IMR-90 (cell line): ENCODE measurements around the gene CEP63. TPM values are rescaled to one million over a fixed set of nuclear protein-coding genes. Genes with fewer than 3 reads are reported as not detected.

ENCODE experiments used
- ATAC-seq: fragments of 200-7000 bp; cut with Tn5 transposase; 2 replicates; pipeline ENCODE4 v1.9.1; 2020; ENCODE audit warnings: low read depth, mild to moderate bottlenecking, moderate library complexity
- BruUV-seq: library from RNA; stranded (reverse); fragments of 400-500 nt; replicated peaks from 2 replicates; lab custom pipeline; 2021; lab: Mats Ljungman, UMichigan
- CTCF ChIA-PET: fragments of 300-600 bp; formaldehyde crosslinking; extraction: SDS; loops from one replicate; lab custom pipeline; 2021; ENCODE audit warnings: antibody characterized with exemption; lab: Yijun Ruan, JAX
- POLR2A ChIA-PET: fragments of 300-600 bp; sonication (Branson Sonifier 250); formaldehyde crosslinking; loops from one replicate; lab custom pipeline; 2022; ENCODE audit warnings: antibody characterized with exemption; ENCODE audit not compliant: unreplicated experiment; lab: Charles Lee
- DNase-seq: peaks from one replicate; pipeline ENCODE4 v3.0.0; 2013
- H2AFZ ChIP-seq: replicated peaks from 2 replicates; pipeline ENCODE3; 2013; ENCODE audit warnings: low read length, mild to moderate bottlenecking; ENCODE audit not compliant: poor library complexity
- H2AK5ac ChIP-seq: 2 replicates; pipeline ENCODE4 v1.6.1; 2013; ENCODE audit warnings: low read depth, low read length, inconsistent platforms
- H2AK9ac ChIP-seq: replicated peaks from 2 replicates; pipeline ENCODE3; 2013; ENCODE audit warnings: mild to moderate bottlenecking, low read depth, low read length, moderate library complexity; ENCODE audit not compliant: poor library complexity
- H2BK120ac ChIP-seq: 2 replicates; pipeline ENCODE4 v1.6.1; 2013; ENCODE audit warnings: low read depth, low read length, inconsistent platforms
- H2BK15ac ChIP-seq: 3 replicates; pipeline ENCODE4 v1.6.1; 2013; ENCODE audit warnings: low read depth, low read length, inconsistent platforms
- H2BK20ac ChIP-seq: 2 replicates; pipeline ENCODE4 v1.6.1; 2013; ENCODE audit warnings: low read depth, mild to moderate bottlenecking, inconsistent platforms, low read length, moderate library complexity
- H2BK5ac ChIP-seq: 2 replicates; pipeline ENCODE4 v1.6.1; 2013; ENCODE audit warnings: mild to moderate bottlenecking, low read depth, low read length, inconsistent platforms; ENCODE audit not compliant: poor library complexity, severe bottlenecking
- H3K14ac ChIP-seq: replicated peaks from 2 replicates; pipeline ENCODE4 v1.6.1; 2013; ENCODE audit warnings: low read depth, low read length, inconsistent platforms
- H3K18ac ChIP-seq: 2 replicates; pipeline ENCODE4 v1.6.1; 2013; ENCODE audit warnings: low read depth, low read length, control low read depth
- H3K23ac ChIP-seq: 2 replicates; pipeline ENCODE4 v1.6.1; 2013; ENCODE audit warnings: low read depth, low read length, inconsistent platforms
- H3K27ac ChIP-seq: 2 replicates; pipeline ENCODE4 v1.5.1; 2013; ENCODE audit warnings: mild to moderate bottlenecking, control low read depth, low read length; ENCODE audit not compliant: insufficient read depth
- H3K27me3 ChIP-seq: 2 replicates; pipeline ENCODE4 v1.6.1; 2013; ENCODE audit warnings: low read length; ENCODE audit not compliant: control insufficient read depth, insufficient read depth
- H3K36me3 ChIP-seq: 2 replicates; pipeline ENCODE4 v1.6.1; 2013; ENCODE audit warnings: low read length, mixed read lengths; ENCODE audit not compliant: control insufficient read depth, insufficient read depth
- H3K4ac ChIP-seq: 2 replicates; pipeline ENCODE4 v1.6.1; 2013; ENCODE audit warnings: low read depth, low read length, inconsistent platforms
- H3K4me1 ChIP-seq: 2 replicates; pipeline ENCODE4 v1.6.1; 2013; ENCODE audit warnings: low read length, mixed read lengths; ENCODE audit not compliant: control insufficient read depth, insufficient read depth
- H3K4me2 ChIP-seq: 2 replicates; pipeline ENCODE4 v1.6.1; 2013; ENCODE audit warnings: low read depth, mild to moderate bottlenecking, control low read depth, low read length, moderate library complexity
- H3K4me3 ChIP-seq: 2 replicates; pipeline ENCODE4 v1.5.1; 2013; ENCODE audit warnings: low read depth, mild to moderate bottlenecking, control low read depth, low read length, moderate library complexity; ENCODE audit not compliant: insufficient read depth
- H3K56ac ChIP-seq: 2 replicates; pipeline ENCODE4 v1.6.1; 2013; ENCODE audit warnings: low read length, inconsistent platforms; ENCODE audit not compliant: insufficient read depth; ENCODE audit errors: extremely low read depth
- H3K79me1 ChIP-seq, 2 experiments: 2 replicates each; pipeline ENCODE4 v1.6.1; 2013; ENCODE audit warnings: low read length in 2 of 2, inconsistent platforms in 1 of 2, low read depth in 1 of 2
- H3K9ac ChIP-seq: 2 replicates; pipeline ENCODE4 v1.6.1; 2013; ENCODE audit warnings: low read depth, low read length, control low read depth
- H3K9me1 ChIP-seq: 2 replicates; pipeline ENCODE4 v1.6.1; 2013; ENCODE audit warnings: low read length, inconsistent platforms; ENCODE audit not compliant: insufficient read depth
- H3K9me3 ChIP-seq: 2 replicates; pipeline ENCODE4 v1.6.1; 2013; ENCODE audit warnings: low read length; ENCODE audit not compliant: control insufficient read depth, insufficient read depth
- H4K20me1 ChIP-seq: 2 replicates; pipeline ENCODE4 v1.6.1; 2013; ENCODE audit warnings: low read length, inconsistent platforms; ENCODE audit not compliant: insufficient read depth
- H4K5ac ChIP-seq: 2 replicates; pipeline ENCODE4 v1.6.1; 2013; ENCODE audit warnings: mild to moderate bottlenecking, low read depth, low read length, control low read depth
- H4K8ac ChIP-seq, 2 experiments: 2 replicates each; pipeline ENCODE4 v1.6.1; 2013; ENCODE audit warnings: low read depth in 2 of 2, low read length in 2 of 2, control low read depth in 1 of 2, inconsistent platforms in 1 of 2
- H4K91ac ChIP-seq: 2 replicates; pipeline ENCODE4 v1.6.1; 2013; ENCODE audit warnings: low read depth, low read length, inconsistent platforms; ENCODE audit not compliant: insufficient read depth
- BHLHE40 ChIP-seq: fragments of 150-350 bp; IDR thresholded peaks from 2 replicates; pipeline ENCODE4 v1.6.1; 2016; ENCODE audit warnings: mild to moderate bottlenecking, low read depth, low read length
- CEBPB ChIP-seq: IDR thresholded peaks from 2 replicates; pipeline ENCODE4 v1.6.1; 2012; ENCODE audit warnings: low read depth, low read length, improper control_type of control experiment
- CHD1 ChIP-seq: IDR thresholded peaks from 2 replicates; pipeline ENCODE4 v1.6.1; 2012; ENCODE audit warnings: low read depth, low read length, improper control_type of control experiment
- FOS ChIP-seq: fragments of 150-350 bp; IDR thresholded peaks from 2 replicates; pipeline ENCODE4 v1.6.1; 2016; ENCODE audit warnings: low read depth, low read length
- MAFK ChIP-seq: IDR thresholded peaks from 2 replicates; pipeline ENCODE4 v1.6.1; 2012; ENCODE audit warnings: low read depth, low read length, improper control_type of control experiment
- MAZ ChIP-seq: IDR thresholded peaks from 2 replicates; pipeline ENCODE4 v1.6.1; 2012; ENCODE audit warnings: low read depth, mild to moderate bottlenecking, low read length, improper control_type of control experiment, moderate library complexity, borderline replicate concordance
- MXI1 ChIP-seq: IDR thresholded peaks from 2 replicates; pipeline ENCODE4 v1.6.1; 2012; ENCODE audit warnings: low read depth, mild to moderate bottlenecking, low read length, moderate library complexity, borderline replicate concordance
- NFE2L2 ChIP-seq: fragments of 150-350 bp; IDR thresholded peaks from 2 replicates; pipeline ENCODE4 v1.6.1; 2016; ENCODE audit warnings: low read depth, mild to moderate bottlenecking, low read length
- POLR2A ChIP-seq: IDR thresholded peaks from 2 replicates; pipeline ENCODE4 v1.6.1; 2012; ENCODE audit warnings: mild to moderate bottlenecking, low read depth, low read length
- RAD21 ChIP-seq: IDR thresholded peaks from 2 replicates; pipeline ENCODE4 v1.6.1; 2012; ENCODE audit warnings: low read length, improper control_type of control experiment
- RCOR1 ChIP-seq: IDR thresholded peaks from 2 replicates; pipeline ENCODE4 v1.6.1; 2012; ENCODE audit warnings: mild to moderate bottlenecking, low read length, improper control_type of control experiment; ENCODE audit not compliant: insufficient replicate concordance
- RFX5 ChIP-seq: IDR thresholded peaks from 2 replicates; pipeline ENCODE4 v1.8.0; 2012; ENCODE audit warnings: low read depth, mild to moderate bottlenecking, low read length, moderate library complexity
- SMC3 ChIP-seq: fragments of 150-350 bp; IDR thresholded peaks from 2 replicates; pipeline ENCODE4 v1.6.1; 2016; ENCODE audit warnings: low read depth, mild to moderate bottlenecking, antibody characterized with exemption, low read length, moderate library complexity
- WGBS, 2 experiments: methylation state at CpG; one replicate each; pipeline versions ENCODE4 v1.1.5 to v1.1.7; 2013; ENCODE audit warnings: missing lambda C conversion rate in 2 of 2; ENCODE audit not compliant: insufficient read length in 1 of 2; ENCODE audit errors: extremely low coverage in 2 of 2; 5-methylcytosine and 5-hydroxymethylcytosine counted together
- dilution Hi-C: fragments of 300-500 bp; cut with HindIII; formaldehyde crosslinking; loops from one replicate; pipeline ENCODE4 v1.14.3; 2018; ENCODE audit warnings: low sequenced_read_pairs; ENCODE audit not compliant: unreplicated experiment
- in situ Hi-C: fragments of 300-500 bp; cut with MboI; formaldehyde crosslinking; loops from 3 replicates; pipeline ENCODE4 v1.14.3; 2019; ENCODE audit warnings: low sequenced_read_pairs, inconsistent platforms, mixed read lengths
- intact Hi-C: fragments of 100-400 bp; cut with micrococcal nuclease; formaldehyde crosslinking; loops from 2 replicates; pipeline ENCODE4 v1.10.0; 2022
- polyA plus RNA-seq, 3 experiments: library from polyadenylated mRNA; depleted of rRNA; stranded (reverse); fragments of >200 nt; gene quantifications; 2 replicates each; pipeline ENCODE4 v1.2.3, GENCODE V29; 2012; ENCODE audit warnings: low replicate concordance in 1 of 3
- total RNA-seq: library from RNA; depleted of rRNA; stranded (reverse); fragments of >200 nt; gene quantifications from 2 replicates; pipeline ENCODE4 v1.2.3, GENCODE V29; 2012
- TF ChIP-seq, protein P1 (sequence below): fragments of 150-350 bp; IDR thresholded peaks from 2 replicates; pipeline ENCODE4 v1.6.1; 2017; ENCODE audit warnings: mild to moderate bottlenecking, antibody characterized with exemption, low read length, low read depth
- TF ChIP-seq, protein P2 (sequence below): conservative IDR thresholded peaks from 2 replicates; pipeline ENCODE4 v1.5.1; 2012; ENCODE audit warnings: mild to moderate bottlenecking, low read depth, low read length, improper control_type of control experiment
- TF ChIP-seq, protein P3 (sequence below): fragments of 150-350 bp; IDR thresholded peaks from 2 replicates; pipeline ENCODE4 v1.6.1; 2016; ENCODE audit warnings: low read depth, mild to moderate bottlenecking, low read length, moderate library complexity, borderline replicate concordance

The CEP63 gene
- total and polyA plus RNA-seq, 2 of the 4 experiments (the other 2 are of a cell fraction): 6.5 to 9.1 TPM

DNA sequence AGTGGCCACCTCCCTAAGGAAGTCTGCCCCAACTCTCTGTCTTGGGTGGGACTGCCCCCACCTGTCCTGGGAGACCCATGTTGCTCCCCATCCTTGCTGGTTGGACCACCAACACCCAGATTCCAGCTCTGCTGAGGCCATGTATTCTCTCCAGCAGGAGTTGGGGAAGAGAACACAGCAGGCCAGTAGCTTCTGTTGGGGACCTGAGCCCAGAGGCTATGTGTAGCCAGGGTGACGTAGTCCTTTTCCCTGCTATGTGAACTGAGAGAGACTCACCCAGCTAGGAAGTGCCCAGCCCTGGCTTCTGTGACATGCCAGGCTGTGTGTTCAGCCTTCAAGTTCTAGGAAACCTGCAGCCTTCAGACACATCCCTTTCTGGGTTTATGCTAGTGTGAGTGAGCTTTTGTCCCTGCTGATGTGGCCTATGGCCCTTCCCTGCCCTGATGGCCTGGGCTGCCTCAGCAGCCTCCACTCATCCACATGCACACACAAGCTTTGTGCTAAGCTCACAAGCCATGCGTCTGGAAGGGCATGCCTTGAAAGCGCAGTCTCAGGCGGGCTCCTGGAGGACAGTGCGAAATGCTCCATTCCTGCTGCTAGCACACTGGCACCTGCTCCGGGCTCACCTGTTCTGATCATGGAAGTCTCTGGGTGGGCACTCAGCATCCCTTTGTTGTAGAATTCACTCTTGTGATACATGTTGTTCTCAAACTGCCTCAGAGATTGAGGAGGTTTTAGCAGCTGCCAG is 122.3 kb downstream of the CEP63 start:
- TF ChIP-seq RCOR1: no peak
- TF ChIP-seq MAZ: no peak
- TF ChIP-seq MXI1: no peak
- TF ChIP-seq CEBPB: no peak
- no peak for TF ChIP-seq SMC3
- TF ChIP-seq MAFK: no peak
- TF ChIP-seq, protein P1, sequence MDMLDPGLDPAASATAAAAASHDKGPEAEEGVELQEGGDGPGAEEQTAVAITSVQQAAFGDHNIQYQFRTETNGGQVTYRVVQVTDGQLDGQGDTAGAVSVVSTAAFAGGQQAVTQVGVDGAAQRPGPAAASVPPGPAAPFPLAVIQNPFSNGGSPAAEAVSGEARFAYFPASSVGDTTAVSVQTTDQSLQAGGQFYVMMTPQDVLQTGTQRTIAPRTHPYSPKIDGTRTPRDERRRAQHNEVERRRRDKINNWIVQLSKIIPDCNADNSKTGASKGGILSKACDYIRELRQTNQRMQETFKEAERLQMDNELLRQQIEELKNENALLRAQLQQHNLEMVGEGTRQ: no peak
- no peak for TF ChIP-seq POLR2A
- no peak for TF ChIP-seq BHLHE40
- TF ChIP-seq, protein P2, sequence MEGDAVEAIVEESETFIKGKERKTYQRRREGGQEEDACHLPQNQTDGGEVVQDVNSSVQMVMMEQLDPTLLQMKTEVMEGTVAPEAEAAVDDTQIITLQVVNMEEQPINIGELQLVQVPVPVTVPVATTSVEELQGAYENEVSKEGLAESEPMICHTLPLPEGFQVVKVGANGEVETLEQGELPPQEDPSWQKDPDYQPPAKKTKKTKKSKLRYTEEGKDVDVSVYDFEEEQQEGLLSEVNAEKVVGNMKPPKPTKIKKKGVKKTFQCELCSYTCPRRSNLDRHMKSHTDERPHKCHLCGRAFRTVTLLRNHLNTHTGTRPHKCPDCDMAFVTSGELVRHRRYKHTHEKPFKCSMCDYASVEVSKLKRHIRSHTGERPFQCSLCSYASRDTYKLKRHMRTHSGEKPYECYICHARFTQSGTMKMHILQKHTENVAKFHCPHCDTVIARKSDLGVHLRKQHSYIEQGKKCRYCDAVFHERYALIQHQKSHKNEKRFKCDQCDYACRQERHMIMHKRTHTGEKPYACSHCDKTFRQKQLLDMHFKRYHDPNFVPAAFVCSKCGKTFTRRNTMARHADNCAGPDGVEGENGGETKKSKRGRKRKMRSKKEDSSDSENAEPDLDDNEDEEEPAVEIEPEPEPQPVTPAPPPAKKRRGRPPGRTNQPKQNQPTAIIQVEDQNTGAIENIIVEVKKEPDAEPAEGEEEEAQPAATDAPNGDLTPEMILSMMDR: no peak
- TF ChIP-seq NFE2L2: no peak
- TF ChIP-seq FOS: no peak
- TF ChIP-seq, protein P3, sequence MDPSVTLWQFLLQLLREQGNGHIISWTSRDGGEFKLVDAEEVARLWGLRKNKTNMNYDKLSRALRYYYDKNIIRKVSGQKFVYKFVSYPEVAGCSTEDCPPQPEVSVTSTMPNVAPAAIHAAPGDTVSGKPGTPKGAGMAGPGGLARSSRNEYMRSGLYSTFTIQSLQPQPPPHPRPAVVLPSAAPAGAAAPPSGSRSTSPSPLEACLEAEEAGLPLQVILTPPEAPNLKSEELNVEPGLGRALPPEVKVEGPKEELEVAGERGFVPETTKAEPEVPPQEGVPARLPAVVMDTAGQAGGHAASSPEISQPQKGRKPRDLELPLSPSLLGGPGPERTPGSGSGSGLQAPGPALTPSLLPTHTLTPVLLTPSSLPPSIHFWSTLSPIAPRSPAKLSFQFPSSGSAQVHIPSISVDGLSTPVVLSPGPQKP: no peak
- no peak for TF ChIP-seq CHD1
- TF ChIP-seq RFX5: no peak
- no peak for TF ChIP-seq RAD21
- Histone ChIP-seq H3K9me1 (no peaks in the 10 kb centered on the region), H2AK9ac (no peak overlapping the region), H3K79me1 (no peaks in the 10 kb centered on the region), H2BK120ac (no peak overlapping the region), H3K36me3 (no peaks in the 10 kb centered on the region), H2BK5ac (no peak overlapping the region), H3K4me2 (no peak overlapping the region), H2BK20ac (no peak overlapping the region), H2BK15ac (no peak overlapping the region), H3K27me3 (peaks cover 54% of the 10 kb centered on the region), H3K4me1 (no peaks in the 10 kb centered on the region; the same call in 1 of the 2 replicates), H3K4ac (no peak overlapping the region), H3K27ac (no peak overlapping the region), H2AFZ (no peak overlapping the region), H3K56ac (no peak overlapping the region), H4K20me1 (no peaks in the 10 kb centered on the region), H3K4me3 (no peak overlapping the region), H3K23ac (no peak overlapping the region), H4K91ac (no peak overlapping the region), H4K8ac (no peak overlapping the region), H3K14ac (no peak overlapping the region), H4K5ac (no peak overlapping the region), H3K9me3 (no peaks in the 10 kb centered on the region), H3K18ac (no peak overlapping the region), H2AK5ac (no peak overlapping the region), H3K9ac (no peak overlapping the region)
- ChIA-PET POLR2A (no interaction called here), CTCF (no interaction called here)
- dilution Hi-C loops: no loop called here
- intact Hi-C loops: no loop called here
- ATAC-seq (no peak), DNase-seq (no peak)
- WGBS, 2 experiments: 90% methylated on average over 2 of the region's 6 CpGs; no CpG with 5 or more reads in 1 of the 2 experiments
- no TSS peak for BruUV-seq
- in situ Hi-C loops: loop anchor here (10.0 kb wide), 1 partner anchor 1287 kb away; no protein-coding TSS in a partner anchor
